Erythroblast (primary cell): Measurements from ENCODE around the gene TOR1A.

Source experiments
- DNase-seq, 2 experiments: peaks; one replicate each; lab custom pipeline; 2025; lab: John Stamatoyannopoulos, UW
- GATA1 ChIP-seq: IDR thresholded peaks from 2 replicates; pipeline ENCODE4 v1.6.1; 2011; ENCODE audit warnings: low read depth, mild to moderate bottlenecking, control low read depth, low read length, moderate library complexity
- POLR2A ChIP-seq: IDR thresholded peaks from 2 replicates; pipeline ENCODE4 v1.6.1; 2011; ENCODE audit warnings: mild to moderate bottlenecking, low read length

TOR1A gene

DNA sequence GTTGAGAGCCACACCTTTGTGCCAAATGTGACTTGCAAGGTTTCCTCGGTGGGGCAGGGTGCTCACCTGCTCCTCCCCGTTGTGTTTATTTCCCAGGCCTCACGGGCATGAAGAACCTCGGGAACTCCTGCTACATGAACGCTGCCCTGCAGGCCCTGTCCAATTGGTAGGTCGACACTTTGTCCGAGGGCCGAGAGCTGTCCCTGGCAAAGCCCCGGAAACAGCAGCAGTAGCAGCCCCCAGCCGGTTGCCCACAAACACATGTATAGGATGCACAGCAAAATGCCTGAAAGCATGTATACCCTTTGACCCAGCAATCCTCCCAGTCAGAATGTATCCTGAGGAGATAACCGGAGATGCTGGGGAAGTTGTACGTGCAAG, 37.5 kb upstream of the TOR1A start:
- TF ChIP-seq POLR2A (no peak), GATA1 (no peak)
- no peak for DNase-seq

DNA sequence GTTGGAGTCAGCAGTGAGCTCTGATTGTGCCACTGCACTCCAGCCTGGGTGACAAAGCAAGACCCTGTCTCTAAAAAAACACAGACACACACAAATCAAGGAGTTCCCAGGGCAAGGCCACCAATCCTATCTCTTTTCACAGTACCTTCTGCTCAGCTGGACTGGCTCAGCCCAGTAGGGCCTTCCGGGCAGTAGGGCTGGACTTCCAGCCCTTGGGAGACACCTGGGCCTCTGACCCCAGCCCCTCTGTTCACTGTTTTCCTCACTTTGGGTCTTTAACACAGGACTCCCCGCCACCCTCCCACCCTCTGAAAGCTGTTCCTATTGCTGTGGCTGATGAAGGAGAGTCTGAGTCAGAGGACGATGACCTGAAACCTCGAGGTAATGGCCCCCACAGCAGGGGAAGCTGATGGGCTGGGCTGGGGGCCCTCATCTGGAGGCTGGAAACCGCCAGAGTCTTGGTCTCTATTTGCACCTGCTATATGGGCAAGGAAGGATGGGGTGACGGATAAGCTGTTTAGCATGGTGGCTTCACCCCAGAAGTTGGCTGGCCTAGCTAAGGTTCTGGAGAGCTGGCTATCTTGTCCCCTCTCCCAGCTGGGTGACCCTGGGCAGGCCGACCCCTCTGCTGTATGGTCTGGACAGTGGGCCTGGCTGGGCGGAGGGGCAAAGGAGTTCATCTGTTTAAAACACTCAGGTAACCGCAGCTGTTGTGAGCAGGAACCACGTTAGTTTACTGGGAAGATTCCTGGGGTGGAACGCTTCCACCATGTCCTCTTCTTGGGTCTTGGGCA, 36.9 kb upstream of the TOR1A start:
- DNase-seq: peak in 1 of 2 experiments; percentile 30
- TF ChIP-seq GATA1 (no peak), POLR2A (no peak)

DNA sequence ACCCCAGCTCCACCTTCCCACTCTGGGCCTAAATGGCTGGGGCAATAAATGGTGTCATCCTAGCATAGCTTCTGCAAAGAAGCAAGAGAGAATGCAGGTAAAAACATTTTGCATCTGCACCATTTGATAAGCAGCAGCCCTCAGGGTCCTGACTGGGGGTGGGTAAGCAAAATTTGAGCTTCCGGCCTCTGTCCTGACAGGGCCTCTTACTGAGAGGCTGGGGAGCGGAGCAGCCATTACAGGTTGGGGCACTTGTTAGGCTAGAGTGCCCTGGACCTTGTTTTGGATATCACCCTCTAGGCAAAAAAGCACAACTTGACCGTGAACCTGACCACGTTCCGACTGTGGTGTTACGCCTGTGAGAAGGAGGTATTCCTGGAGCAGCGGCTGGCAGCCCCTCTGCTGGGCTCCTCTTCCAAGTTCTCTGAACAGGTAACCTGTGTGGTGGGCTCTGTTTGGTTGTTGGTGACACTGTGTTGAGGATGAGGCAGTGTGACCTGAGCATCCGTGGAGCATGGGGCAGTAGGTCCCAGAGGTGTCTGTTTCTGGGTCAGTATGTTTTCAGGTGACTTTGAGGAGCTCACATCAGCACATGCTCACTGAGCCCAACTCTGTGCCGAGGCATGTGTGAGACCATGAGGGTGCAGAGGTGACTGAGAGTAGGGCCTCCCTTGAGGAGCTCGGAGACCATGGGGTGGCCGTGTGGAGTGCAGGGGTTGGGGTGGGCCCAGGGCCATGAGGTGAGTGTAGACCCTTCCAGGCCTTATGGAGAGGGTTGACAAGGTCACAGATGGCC, 34.4 kb upstream of the TOR1A start:
- no peak for DNase-seq
- TF ChIP-seq GATA1: no peak
- TF ChIP-seq POLR2A: no peak

DNA sequence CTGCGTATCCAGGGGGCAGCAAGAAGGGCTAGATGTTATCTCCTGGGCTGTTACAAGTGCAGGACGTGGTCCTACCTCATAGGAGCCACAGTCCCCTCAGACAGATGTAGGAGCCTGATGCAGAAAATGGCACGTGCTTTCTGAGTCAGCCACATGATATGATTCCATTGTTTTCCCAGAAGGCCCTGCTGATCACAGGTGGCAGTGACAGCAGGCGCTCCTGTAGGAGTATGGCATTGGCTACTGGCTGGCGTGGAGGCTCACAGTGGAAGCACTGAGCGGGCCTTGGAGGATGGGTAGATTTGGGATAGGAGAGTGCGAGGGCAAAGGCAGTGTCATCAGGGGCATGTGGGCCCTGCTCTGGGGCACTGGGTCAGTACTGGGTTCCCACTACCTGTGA, 33.3 kb upstream of the TOR1A start:
- TF ChIP-seq GATA1 (no peak), POLR2A (no peak)
- peak in 1 of 2 experiments; percentile 34 for DNase-seq

DNA sequence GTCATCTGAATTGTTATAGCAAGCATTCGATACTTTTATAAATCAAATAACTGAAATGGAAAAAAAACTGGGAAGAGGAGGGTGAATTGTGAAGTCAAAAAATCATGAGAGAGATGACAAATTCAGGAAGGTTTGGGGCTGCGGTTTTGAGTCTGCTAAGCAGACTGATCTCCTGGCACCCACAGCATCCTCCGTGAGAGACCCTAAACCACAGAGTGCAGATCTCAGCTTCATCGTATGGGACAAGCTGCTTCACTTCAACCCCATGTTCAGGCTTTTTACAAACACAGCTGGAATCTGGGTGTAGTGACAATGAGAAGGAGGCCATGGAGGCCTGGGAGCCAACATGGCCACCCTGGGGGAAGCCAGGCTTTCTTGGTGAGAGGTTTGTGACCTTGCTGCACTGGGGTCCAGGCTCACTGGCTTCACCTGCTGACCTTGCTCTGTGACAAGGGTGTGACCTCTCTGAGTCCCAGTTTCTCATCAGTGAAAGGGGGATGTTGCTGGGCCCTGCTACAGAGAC, 30.7 kb upstream of the TOR1A start:
- TF ChIP-seq GATA1 (no peak), POLR2A (no peak)
- DNase-seq: no peak

DNA sequence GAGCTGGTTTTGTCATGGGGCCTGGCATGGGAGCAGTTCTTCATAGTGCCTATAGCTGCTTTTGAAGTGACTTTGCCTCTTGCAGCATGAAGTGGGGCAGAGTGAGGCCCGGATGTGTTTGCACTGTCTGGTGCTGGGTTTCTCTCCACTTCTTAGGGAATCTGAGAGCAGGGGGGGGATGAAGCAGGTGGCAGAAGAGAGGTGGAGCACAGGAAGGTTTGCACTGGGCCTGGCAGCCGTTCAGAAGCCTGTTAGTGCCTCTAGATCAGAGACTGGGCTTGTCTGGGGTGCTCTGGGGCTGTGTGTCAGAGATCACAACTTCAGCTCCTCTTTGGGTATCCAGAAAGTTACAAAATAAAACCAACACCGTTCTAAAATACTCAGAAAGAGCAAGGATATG, 29.7 kb upstream of the TOR1A start:
- no peak for TF ChIP-seq POLR2A
- TF ChIP-seq GATA1: no peak

DNA sequence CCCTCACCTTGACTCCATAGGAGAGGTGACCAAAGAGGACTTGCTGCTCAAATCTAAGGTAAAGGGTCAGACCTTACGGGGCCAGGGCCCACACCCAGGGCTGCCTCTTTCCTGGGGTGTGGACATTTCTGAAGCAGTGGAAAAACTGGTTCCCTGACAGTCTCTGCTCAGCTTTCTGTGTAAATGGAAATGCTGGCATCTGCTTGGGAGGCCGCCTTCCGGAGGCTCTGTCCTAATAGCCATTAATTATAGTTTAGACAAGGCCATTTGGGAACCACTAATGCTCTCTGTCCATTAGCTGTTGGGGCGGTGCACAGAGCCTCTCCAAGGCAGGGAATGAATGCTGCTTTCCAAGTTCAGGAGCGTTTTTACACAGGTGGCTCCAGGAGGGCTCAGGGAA, 28.6 kb upstream of the TOR1A start:
- no peak for TF ChIP-seq GATA1
- TF ChIP-seq POLR2A: no peak
- no peak for DNase-seq

More for the DNA sequence above, 29.7 kb upstream of the TOR1A start:
- no peak for DNase-seq

DNA sequence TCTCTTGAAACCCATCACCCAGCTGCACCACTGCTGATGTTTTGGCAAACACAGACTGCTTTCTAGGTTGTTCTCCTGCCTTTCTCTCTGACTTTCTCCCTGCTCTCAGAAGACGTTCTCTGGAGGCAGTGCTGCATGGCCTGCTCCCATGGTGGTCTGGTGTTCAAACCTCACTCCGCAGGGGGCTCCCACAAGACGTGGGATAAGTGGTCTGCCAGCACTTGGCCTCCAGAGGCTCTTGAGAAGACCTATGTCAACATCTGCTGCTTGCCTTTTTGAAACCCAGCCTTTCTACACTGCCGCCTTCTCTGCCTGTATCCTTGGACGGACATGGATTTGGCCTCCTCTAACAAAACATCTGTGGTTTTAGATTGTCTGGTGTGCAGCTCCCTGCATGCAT, 27.9 kb upstream of the TOR1A start:
- DNase-seq: no peak
- no peak for TF ChIP-seq GATA1
- no peak for TF ChIP-seq POLR2A

DNA sequence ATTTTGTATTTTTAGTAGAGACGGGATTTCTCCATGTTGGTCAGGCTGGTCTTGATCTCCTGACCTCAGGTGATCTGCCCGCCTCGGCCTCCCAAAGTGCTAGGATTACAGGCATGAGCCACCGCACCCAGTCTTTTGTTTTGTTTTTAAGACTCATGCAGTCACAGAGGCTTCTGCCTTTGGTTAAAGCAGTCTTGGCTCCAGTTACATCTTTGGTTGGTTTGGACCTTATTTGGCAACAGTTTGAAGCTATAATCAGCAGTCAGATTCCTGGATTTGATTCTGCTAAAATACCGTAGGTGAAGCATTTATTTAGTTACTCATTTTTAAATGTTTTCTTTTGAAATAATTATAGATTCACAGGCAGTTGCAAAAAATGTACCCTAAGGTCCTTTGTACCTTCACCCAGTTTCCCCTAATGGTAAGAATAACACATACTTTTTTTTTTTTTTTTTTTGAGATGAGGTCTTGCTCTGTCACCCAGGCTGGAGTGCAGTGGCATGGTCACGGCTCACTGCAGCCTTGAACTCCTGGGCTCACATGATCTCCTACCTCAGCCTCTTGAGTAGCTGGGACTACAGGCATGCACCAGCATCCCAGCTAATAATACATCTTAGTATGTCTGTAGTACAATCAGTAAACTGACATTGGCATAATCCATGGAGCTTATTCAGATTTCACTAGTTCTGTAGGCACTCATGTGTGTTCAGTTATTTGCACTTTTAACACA, 27.1 kb upstream of the TOR1A start:
- no peak for DNase-seq

DNA sequence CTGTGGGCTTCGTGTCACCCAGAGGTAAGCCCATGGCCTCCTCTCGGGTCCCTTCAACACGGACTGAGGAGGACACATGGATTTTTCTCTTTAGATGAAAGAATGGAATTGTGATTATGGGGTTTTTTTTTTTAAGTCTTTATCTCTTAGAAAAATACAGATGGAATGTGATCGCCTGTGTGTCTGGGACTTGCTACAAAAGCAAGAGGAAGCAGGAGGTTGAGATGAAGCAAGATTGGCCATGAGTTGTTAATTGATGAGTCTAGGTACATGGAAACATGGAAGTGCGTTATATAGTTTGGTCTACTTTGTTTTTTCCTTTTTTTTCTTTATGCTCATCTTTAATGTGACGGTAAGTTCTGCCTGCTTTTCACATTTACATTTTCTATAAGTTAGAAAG, 26.0 kb upstream of the TOR1A start:
- no peak for DNase-seq

More for the DNA sequence above, 27.1 kb upstream of the TOR1A start:
- TF ChIP-seq GATA1: no peak
- no peak for TF ChIP-seq POLR2A

DNA sequence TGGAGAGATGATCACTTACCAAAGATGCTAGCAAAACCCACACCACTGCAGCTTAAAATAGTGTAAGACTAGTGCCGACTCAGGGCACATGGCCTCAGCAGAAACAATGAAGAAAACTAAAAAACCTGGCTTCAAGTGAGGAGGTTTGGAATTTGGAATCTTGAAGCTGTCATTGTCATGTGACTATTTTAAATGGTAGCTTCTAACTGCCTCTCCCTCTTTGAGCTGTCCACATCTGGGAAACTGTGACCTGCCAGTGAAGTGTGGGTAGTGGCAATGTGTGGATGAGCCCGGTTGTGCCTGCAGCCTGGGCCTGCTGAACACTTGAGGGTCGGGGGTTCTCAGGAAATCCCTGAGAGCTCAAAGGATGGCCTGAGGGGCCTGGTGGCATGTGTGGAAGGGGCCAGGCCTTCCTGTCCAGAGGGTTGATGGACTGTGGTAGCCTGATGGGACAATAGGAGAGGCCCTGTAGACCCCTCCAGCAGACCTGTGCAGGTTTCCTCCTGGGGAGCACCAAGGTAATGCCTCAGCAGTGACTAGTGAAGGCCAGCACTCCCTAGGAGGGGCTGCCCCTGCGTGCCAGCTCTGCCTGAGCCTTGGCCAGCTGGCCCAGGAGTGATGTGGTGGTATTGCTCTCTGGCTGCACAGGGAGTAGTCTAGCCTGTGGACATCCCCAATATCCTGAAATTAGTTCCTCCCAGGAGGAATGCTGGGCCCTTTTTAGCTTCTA, 24.9 kb upstream of the TOR1A start:
- no peak for DNase-seq
- TF ChIP-seq POLR2A (no peak), GATA1 (no peak)

More for the DNA sequence above, 26.0 kb upstream of the TOR1A start:
- TF ChIP-seq GATA1: no peak
- no peak for TF ChIP-seq POLR2A

DNA sequence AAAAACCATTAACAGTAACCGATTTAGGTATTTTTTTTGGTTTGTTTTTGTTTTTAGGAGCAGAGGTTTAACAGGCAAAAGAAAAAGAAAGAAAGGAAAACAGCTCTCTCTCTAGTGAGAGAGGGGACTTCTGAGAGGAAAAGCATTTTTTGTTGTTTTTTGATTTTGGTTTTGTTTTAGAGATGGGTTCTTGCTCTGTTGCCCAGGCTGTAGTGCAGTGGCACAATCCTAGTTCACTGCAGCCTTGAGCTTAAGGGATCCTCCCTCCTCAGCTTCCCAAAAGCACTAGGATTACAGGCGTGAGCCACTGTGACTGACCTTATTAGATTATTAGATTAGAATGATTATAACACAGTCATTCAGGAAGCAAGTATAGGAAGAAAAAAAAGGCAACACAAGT, 21.4 kb upstream of the TOR1A start:
- TF ChIP-seq POLR2A (no peak), GATA1 (no peak)
- DNase-seq: no peak

DNA sequence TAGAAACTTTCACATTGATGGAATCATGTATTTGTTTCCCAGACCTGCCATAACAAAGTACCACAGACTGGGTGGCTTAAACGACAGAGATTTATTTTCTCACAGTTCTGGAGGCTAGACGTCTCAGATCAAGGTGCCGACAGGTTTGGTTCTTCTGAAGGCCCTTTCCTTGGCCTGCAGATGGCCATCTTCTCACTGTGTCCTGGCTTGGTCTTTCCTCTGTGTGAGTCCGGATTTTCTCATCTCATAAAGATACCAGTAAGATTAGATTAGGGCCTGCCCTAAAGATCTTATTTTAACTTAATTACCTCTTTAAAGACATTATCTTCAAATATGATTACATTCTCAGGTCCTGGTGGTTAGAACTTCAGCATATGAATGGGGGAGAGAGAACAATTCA, 17.1 kb upstream of the TOR1A start:
- no peak for TF ChIP-seq GATA1
- TF ChIP-seq POLR2A: no peak
- no peak for DNase-seq

DNA sequence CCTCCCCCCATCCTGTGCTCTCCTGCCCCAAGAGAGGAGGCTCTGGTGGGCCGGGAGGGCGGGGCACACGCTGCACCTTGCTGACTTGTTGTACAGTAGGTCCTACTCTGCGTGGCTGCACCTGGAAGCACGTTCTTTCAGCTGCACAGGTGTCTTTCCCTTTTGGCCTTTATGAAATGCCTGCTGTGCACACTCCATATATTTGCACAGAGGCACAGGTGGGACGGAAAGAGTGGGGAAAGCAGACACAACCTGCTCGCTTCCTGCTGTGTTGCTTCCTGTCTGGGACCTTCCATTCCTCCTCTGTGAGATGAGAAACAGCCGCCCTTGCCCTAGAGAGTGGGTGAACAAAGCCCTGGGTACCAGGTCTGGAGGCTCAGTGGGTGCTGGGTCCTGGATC, 16.1 kb upstream of the TOR1A start:
- no peak for DNase-seq
- TF ChIP-seq GATA1 (no peak), POLR2A (no peak)
